ENCODE measurements around the gene GPRC5A.

The GPRC5A gene

DNA sequence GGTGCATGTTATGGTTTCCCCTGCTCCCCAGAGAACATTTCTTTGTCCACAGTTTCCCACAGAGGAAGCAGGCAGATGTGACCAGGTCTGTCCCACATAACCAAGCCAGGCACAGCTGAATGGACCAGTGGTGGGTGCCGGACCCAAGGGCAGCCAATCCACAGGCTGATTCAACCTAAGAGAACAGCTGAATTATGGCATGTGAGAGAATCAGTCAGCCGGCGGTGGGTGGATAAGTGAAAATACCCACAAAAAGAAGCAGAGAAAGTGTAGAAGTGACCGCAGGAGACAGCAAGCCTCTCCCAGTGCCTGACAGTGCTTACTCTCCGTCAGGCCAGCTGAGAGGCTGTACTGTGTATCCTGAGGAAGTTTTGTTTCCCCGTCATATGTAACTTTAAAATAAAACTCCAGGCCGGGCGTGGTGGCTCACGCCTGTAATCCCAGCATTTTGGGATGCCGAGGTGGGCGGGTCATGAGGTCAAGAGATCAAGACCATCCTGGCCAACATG, 45.7 kb downstream of the GPRC5A start:
- Mint-ChIP-seq H3K36me3 (no peaks in the 10 kb centered on the region), H3K27me3 (no peaks in the 10 kb centered on the region), H3K4me1 (no peaks in the 10 kb centered on the region), H3K4me3 (no peak overlapping the region), H3K27ac (no peak overlapping the region), H3K9me3 (no peaks in the 10 kb centered on the region)
- no peak for ATAC-seq

DNA sequence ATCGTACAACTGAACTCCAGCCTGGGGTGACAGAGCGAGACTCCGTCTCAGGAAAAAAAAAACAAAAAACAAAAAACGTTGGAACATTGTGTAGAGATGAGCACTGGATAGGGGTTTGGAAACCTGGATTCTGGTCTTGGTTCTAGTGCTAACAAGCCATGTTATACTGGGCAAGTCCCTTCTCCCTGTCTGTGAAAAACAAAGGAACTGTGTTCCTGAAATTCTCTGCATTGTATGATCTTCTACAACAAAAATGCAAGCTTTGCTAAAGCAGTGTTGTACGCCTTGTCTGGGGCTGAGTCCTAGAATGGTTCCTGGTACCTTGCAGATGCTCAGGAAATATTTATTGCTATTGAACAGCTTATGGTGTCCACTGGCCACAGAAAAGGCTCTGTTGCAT, 47.2 kb downstream of the GPRC5A start:
- Mint-ChIP-seq H3K4me3 (no peak overlapping the region), H3K27me3 (no peaks in the 10 kb centered on the region), H3K4me1 (no peaks in the 10 kb centered on the region), H3K27ac (no peak overlapping the region), H3K36me3 (no peaks in the 10 kb centered on the region), H3K9me3 (no peaks in the 10 kb centered on the region)
- no peak for ATAC-seq

DNA sequence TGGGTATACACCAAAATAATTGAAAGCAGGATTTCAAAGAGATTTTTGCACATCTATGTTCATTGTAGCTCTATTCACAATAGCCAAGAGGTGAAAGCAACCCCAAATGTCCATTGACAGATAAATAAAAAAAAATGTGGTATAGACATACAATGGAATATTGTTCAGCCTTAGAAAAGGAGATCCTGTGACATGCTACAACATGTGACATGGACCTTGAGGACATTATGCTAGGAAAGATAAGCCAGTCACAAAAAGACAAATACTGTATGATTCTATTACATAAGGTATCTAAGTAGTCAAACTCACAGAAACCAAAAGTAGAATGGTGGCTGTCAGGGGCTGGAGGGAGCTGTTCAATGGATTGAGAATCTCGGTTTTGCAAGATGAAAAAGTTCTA, 48.5 kb downstream of the GPRC5A start:
- no peak overlapping the region for H3K27ac Mint-ChIP-seq
- no peaks in the 10 kb centered on the region for H3K9me3 Mint-ChIP-seq
- no peaks in the 10 kb centered on the region for H3K4me1 Mint-ChIP-seq
- no peaks in the 10 kb centered on the region for H3K27me3 Mint-ChIP-seq
- H3K36me3 Mint-ChIP-seq = no peaks in the 10 kb centered on the region
- no peak overlapping the region for H3K4me3 Mint-ChIP-seq
- ATAC-seq = no peak

DNA sequence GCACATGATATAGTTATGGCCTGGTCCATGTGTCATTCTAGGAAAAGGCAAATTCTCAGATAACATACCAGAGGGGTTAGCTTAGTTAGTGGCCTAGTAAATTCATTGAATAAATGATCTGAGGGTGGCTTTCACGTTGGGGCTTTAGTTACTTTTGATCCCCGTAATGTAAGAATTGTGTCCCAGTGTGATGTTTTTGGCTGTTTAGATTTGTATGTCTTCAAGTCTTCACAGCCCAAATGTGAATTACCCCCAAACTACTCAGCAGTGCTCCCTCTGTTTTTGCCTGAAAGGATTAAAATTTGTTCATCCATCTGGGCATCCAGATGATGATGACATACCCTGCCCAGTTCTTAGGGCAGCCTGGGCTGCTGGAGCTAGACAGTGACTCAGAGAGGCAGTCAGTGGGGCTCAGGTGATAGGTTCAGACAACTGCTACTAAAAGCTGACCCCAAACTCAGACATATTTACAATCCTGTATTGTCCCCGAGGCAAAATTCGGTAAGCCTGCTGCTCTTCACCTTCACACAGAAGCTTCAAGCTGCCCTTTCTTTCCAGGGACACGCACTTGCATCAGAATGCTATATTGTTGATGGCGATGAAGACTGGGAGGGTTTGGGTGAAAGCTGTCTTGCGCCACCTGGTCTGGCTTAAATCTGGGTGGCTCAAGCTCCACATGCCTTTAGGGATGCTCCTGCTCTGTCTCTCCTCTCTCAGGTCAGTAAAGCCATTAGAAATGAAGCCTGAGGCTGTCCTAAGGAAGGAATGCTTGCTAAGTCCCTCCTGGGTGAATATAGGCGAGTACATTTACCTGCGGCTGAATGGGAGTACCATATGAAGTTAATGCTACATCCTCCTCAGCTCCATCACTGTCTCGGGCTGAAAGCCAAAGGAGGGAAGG, 50.3 kb downstream of the GPRC5A start:
- no peaks in the 10 kb centered on the region for H3K4me1 Mint-ChIP-seq

DNA sequence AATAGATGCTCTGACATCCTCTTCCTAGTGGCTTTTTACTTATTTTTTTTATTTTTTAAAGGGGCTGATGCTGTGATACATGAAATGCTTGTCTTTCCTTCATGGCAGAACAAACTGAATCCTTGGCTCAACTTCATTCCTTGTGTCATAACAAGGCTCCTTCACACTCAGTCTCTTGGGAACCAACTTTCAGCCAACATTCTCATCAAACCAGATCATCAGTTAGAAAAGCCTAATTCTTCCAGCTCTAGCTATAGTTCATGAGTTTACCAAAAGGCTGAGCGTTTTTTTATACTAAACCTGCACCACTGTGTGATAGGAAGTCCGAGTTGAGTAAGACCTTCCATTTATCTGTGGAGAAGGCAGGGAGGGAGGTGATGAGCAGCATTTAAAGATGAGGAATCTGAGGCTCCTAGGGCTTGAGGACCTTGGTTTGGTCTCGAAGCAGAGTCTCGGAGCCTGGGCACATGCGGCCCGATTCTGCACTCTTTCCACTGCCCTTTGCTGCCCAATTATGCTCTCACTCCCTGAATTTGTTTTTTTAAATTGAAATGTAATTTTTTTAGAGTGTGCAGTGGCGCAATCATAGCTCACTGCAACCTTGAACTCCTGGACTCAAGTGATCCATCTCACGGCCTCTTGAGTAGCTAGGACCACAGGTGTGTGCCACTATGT, 52.4 kb downstream of the GPRC5A start:
- H3K36me3 Mint-ChIP-seq = no peaks in the 10 kb centered on the region
- no peaks in the 10 kb centered on the region for H3K27me3 Mint-ChIP-seq
- H3K27ac Mint-ChIP-seq = no peak overlapping the region
- no peaks in the 10 kb centered on the region for H3K9me3 Mint-ChIP-seq
- H3K4me1 Mint-ChIP-seq = no peaks in the 10 kb centered on the region
- ATAC-seq = no peak
- H3K4me3 Mint-ChIP-seq = no peak overlapping the region

More for the DNA sequence above, 50.3 kb downstream of the GPRC5A start:
- Mint-ChIP-seq H3K27ac (no peak overlapping the region), H3K36me3 (no peaks in the 10 kb centered on the region), H3K27me3 (no peaks in the 10 kb centered on the region), H3K4me3 (no peak overlapping the region), H3K9me3 (no peaks in the 10 kb centered on the region)
- ATAC-seq = no peak

DNA sequence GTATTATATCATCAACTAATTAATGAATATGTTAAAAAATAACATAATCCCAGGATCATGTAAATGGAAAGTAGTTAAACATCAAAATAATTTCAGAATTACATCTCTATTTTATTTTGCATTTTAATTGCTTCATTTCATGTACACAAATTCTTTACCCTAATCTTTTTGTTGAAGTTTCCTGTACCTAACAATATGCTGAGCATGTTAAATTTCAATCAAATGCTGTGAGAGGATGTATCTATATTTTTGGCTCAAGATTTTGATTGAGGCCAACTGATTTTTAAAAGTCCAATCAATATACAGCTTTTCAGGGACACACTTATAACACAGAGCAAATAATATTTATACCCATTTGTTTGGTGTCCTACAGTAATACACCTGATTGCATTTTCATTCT, 54.2 kb downstream of the GPRC5A start:
- no peak for ATAC-seq
- H3K27me3 Mint-ChIP-seq = peaks cover 13% of the 10 kb centered on the region
- peaks cover 9% of the 10 kb centered on the region for H3K36me3 Mint-ChIP-seq
- peaks cover 3% of the 10 kb centered on the region for H3K9me3 Mint-ChIP-seq
- no peak overlapping the region for H3K27ac Mint-ChIP-seq
- no peak overlapping the region for H3K4me3 Mint-ChIP-seq
- no peaks in the 10 kb centered on the region for H3K4me1 Mint-ChIP-seq

DNA sequence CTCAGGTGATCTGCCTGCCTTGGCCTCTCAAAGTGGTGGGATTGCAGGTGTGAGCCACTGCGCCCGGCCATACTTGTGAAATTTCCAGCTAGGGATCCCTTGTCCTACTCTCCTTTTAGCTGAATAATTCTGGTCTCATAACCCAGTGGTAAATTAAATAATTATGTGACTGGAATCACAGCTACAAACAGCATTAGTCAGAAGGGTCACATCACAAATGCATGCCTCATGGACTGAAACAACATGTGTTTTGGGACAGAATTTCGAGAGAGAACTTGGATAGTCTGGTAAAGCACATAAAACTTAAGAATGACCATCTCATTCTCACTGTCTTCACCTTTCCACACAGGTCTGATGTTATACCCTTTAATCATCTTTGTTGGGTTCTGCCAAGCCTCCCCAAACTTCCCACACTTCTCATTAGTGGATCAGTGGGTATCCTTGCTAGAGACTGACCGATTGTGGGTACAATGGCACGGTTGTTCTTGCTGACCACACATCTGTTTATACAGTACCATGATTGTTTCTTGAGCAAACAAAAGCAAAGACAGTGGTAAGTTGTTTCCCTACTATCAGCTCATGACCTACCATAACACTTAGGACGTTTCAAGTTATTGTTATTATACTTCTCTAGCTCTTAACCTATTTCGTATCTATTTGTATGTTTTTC, 55.5 kb downstream of the GPRC5A start:
- ATAC-seq = no peak
- Mint-ChIP-seq H3K36me3 (peaks cover 9% of the 10 kb centered on the region), H3K4me1 (no peaks in the 10 kb centered on the region), H3K4me3 (no peak overlapping the region), H3K9me3 (peaks cover 3% of the 10 kb centered on the region), H3K27me3 (peaks cover 13% of the 10 kb centered on the region), H3K27ac (no peak overlapping the region)

DNA sequence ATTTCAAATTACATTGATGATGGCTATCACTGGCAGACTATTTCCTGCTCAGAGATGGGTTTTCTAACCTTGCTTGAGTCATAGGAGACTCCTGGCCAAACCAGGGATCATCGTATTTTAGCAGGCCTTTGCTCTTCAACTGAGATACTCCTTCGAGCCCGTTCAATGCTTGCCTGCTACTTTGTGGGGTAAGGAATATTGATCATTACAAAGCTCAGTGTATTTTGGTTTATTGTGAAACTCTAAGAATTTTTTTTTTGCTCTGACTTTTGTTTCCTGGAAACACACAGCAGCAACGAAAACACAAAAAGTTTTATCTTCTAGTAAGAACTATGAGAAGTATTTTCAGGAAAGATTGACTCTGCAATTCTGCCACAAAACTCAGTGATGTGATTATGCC, 56.5 kb downstream of the GPRC5A start:
- peaks cover 9% of the 10 kb centered on the region for H3K36me3 Mint-ChIP-seq
- peaks cover 3% of the 10 kb centered on the region for H3K9me3 Mint-ChIP-seq
- H3K27ac Mint-ChIP-seq = no peak overlapping the region
- H3K4me3 Mint-ChIP-seq = no peak overlapping the region
- no peaks in the 10 kb centered on the region for H3K4me1 Mint-ChIP-seq
- H3K27me3 Mint-ChIP-seq = peaks cover 16% of the 10 kb centered on the region
- no peak for ATAC-seq

DNA sequence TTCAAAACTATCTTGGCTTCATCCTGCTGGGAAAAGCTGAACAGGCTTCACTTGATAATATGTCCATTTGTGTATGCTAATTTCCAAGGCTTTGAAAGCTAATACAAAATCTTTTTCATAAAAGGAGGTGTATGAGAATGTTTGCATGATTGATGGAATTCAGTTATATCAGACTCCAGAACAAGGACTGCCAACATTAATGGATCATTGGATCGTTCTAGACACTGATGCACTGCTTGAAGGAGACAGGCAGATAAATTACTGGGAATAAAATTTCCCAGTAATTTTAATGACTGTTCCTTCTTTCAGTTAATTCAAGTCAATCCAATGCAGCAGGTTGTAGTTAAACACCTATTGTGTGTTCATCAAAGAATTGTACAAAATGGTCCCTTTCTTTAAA, 60.1 kb downstream of the GPRC5A start:
- Mint-ChIP-seq H3K36me3 (peaks cover 9% of the 10 kb centered on the region), H3K27ac (no peak overlapping the region), H3K27me3 (peaks cover 38% of the 10 kb centered on the region), H3K4me3 (no peak overlapping the region), H3K4me1 (no peaks in the 10 kb centered on the region), H3K9me3 (peaks cover 3% of the 10 kb centered on the region)
- no peak for ATAC-seq

DNA sequence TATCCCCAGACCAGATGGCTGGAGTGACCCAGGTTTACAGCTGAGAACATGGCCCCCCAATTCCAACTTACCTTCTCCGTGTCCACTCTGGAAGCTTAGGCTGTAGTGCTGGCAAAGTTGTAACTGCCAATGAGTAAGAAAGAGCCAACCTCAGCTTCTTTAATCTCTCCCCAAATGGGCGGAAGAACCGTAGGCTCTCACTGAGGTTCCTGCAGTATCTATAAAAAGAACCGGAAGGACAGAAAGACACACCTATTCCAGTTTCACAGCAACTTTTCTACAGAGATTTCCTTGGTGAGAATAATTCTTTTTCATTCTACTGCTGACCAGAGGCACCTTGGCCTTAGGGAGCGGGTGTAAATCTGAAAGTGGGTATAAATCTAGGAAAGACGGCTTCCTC, 60.7 kb downstream of the GPRC5A start, which contains the start of gene GPRC5D:
Gene GPRC5D (minus strand): TSS at position 135 of the 400 bp plus-strand sequence. CDS start 1,786 bp downstream, outside the sequence.
- no peak for ATAC-seq
- Mint-ChIP-seq H3K36me3 (peaks cover 9% of the 10 kb centered on the region), H3K27ac (no peak within 1 kb of the TSS), H3K9me3 (peaks cover 3% of the 10 kb centered on the region), H3K27me3 (peaks cover 41% of the 10 kb centered on the region), H3K4me3 (no peak within 1 kb of the TSS), H3K4me1 (no peaks in the 10 kb centered on the region)

DNA sequence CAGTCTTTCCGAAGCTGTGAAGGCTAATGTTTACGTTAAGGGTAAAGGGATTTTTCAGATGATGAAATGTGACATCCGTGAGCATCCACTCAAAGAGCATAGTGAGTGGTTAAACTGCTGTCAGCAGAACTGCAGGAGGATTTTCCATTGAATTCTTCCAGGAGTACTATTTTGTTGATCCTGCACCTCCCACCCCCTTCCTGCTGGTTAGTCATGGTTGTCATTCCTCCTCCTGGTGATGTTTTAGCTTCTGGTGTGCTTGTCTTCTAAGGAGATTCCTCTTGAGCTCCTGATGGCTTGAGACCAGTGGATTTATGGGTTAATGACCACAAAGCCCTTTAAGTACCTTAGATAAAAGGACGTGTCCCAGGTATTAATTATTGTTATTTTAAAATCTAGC, 63.0 kb downstream of the GPRC5A start:
- Mint-ChIP-seq H3K27ac (no peak overlapping the region), H3K9me3 (peaks cover 3% of the 10 kb centered on the region), H3K36me3 (peaks cover 8% of the 10 kb centered on the region), H3K27me3 (peaks cover 38% of the 10 kb centered on the region), H3K4me3 (no peak overlapping the region), H3K4me1 (no peaks in the 10 kb centered on the region)
- ATAC-seq = no peak

DNA sequence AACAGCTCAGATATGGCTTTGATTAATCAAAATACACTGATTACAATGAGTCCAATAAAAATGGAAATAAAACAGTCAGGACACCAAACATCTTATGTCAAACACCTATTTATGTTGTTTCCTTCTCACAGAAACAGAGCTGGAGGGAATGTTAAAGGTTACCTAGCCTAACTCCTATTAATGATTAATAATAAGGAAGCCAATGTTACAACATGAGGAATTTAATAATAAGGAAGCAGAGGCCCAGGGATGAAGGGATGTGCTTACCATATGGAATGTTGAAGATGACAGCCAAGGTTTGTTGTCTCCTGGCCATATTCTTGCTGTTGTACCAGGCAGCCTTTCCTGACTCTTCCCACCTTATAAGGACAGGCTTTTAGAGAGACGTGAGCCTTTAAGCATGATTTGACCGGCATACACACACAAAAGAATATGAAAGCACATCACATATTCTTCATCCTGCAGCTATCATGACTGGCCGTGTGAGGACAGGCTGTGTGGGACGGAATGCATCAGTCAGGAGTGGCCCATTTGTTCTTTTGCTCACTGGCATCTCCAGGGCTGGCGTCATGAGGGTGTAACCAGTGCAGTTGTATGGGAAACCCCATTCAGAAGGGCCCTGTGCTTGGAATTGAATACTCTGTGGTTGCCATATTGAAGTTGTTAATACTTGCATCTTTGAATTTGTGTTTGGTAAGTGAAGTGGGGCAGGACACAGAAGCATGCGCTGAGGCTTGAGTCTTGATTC, 63.7 kb downstream of the GPRC5A start:
- H3K9me3 Mint-ChIP-seq = no peaks in the 10 kb centered on the region
- no peak for ATAC-seq
- H3K27me3 Mint-ChIP-seq = peaks cover 31% of the 10 kb centered on the region
- no peak overlapping the region for H3K4me3 Mint-ChIP-seq
- no peaks in the 10 kb centered on the region for H3K4me1 Mint-ChIP-seq
- no peak overlapping the region for H3K27ac Mint-ChIP-seq
- H3K36me3 Mint-ChIP-seq = peaks cover 1% of the 10 kb centered on the region

DNA sequence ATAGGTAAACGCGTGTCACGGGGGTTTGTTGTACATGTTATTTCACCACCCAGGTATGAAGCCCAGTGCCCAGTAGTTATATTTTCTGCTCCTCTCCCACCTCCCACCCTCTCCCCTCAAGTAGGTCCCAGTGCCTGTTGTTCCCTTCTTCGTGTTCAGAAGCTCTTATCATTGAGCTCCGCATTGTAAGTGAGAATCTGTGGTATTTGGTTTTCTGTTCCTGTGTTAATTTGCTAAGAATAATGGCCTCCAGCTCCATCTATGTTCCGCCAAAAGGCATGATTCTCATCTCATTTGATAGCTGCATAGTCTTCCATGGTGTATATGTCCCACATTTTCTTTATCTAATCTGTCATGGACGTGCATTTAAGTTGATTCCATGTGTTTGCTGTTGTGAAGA, 67.5 kb downstream of the GPRC5A start:
- no peaks in the 10 kb centered on the region for H3K36me3 Mint-ChIP-seq
- no peaks in the 10 kb centered on the region for H3K4me1 Mint-ChIP-seq
- no peak for ATAC-seq
- peaks cover 15% of the 10 kb centered on the region for H3K27me3 Mint-ChIP-seq
- H3K9me3 Mint-ChIP-seq = no peaks in the 10 kb centered on the region
- no peak overlapping the region for H3K27ac Mint-ChIP-seq
- H3K4me3 Mint-ChIP-seq = no peak overlapping the region

DNA sequence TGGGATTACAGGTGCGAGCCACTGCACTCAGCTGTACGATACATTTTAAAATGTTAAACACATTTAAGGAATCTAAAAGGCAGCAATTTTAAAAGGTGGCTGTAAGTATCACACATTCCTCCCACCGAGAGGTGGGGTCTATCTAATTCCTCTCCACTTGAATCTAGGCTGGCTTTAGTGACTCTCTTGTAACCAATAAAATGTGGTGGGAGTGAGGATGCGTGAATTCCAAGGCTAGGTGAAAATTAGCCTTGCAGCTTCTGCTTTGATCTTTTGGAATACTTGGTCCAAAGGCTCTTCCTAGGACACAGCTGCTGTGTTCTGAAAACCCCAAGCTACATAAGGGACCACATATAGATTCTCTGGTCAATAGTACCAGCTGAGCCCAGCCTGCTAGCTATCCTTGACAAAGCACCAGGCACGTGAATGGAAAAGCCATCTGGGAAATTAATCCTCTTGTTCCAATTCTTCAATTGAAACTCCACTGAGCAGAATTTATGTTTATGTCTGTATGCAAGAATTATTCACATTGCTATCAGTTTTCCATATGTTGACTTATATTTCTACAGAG, 69.4 kb downstream of the GPRC5A start:
- no peak overlapping the region for H3K4me3 Mint-ChIP-seq
- peaks cover 11% of the 10 kb centered on the region for H3K27me3 Mint-ChIP-seq
- no peaks in the 10 kb centered on the region for H3K4me1 Mint-ChIP-seq
- no peak overlapping the region for H3K27ac Mint-ChIP-seq
- no peaks in the 10 kb centered on the region for H3K36me3 Mint-ChIP-seq
- no peak for ATAC-seq
- H3K9me3 Mint-ChIP-seq = no peaks in the 10 kb centered on the region
